Measurements from ENCODE around the gene ZNF732. TPM values are rescaled to one million over a fixed set of nuclear protein-coding genes. Genes with fewer than 3 reads are reported as not detected.
"Not testable (repeated sequence)": the region's sequence is repeated elsewhere in the genome, so short reads cannot be mapped to it uniquely, and the experiment has no call there.

The ZNF732 gene
- 1 to 10 TPM; 1.5 to 3.0 (median 2.1) TPM for polyA plus RNA-seq (ENCODE audit: insufficient read depth in 1 of 5, insufficient read length in 5 of 5, low replicate concordance in 1 of 5)
- long read RNA-seq, donor 1 = 0 reads
- long read RNA-seq, donor 2, partial matches to known transcripts = 0 of 1 reads
- long read RNA-seq, donor 2, other reads (novel, unspliced or antisense) = 0 of 1 reads
- long read RNA-seq, donor 3, partial matches to known transcripts = 0 of 1 reads
- long read RNA-seq, donor 3, other reads (novel, unspliced or antisense) = 0 of 1 reads
- long read RNA-seq, donor 4 = 0 reads
- long read RNA-seq, donor 5 = 0 reads
- long read RNA-seq, donor 6, partial matches to known transcripts = 0 of 1 reads
- long read RNA-seq, donor 6, other reads (novel, unspliced or antisense) = 0 of 1 reads
- long read RNA-seq, donor 7 = 0 reads
- long read RNA-seq, donor 8 = 0 reads

GRCh38 chr4:304969-305680 lies at the start of gene ZNF732:
Gene ZNF732 (minus strand): TSS chr4:305474. CDS start chr4:305310, 164 bp downstream.
- DNase-seq = peak; percentile 63 to 64

- DNase-seq = no peak
These were observed 34.7 kb upstream of the ZNF732 start for GRCh38 chr4:340011-340410.

- DNase-seq = no peak
These were observed 33.5 kb upstream of the ZNF732 start for GRCh38 chr4:338759-339097.

- DNase-seq = no peak
These were observed 32.9 kb upstream of the ZNF732 start for GRCh38 chr4:337932-338758.

- peak; percentile 97 to 98 for DNase-seq
These were observed 32.1 kb upstream of the ZNF732 start, which contains the start of gene ZNF141 for GRCh38 chr4:337143-337931. Gene ZNF141 (plus strand): TSS chr4:337814. CDS start chr4:337984, 170 bp downstream.

- DNase-seq = no peak
These were observed 31.5 kb upstream of the ZNF732 start for GRCh38 chr4:336893-337142.

GRCh38 chr4:336099-336892 lies 31.0 kb upstream of the ZNF732 start:
- DNase-seq = peak; percentile 14 to 21

- DNase-seq = no peak
These were observed 30.2 kb upstream of the ZNF732 start for GRCh38 chr4:335515-335914.

GRCh38 chr4:328729-329128 lies 23.5 kb upstream of the ZNF732 start:
- no peak for DNase-seq

GRCh38 chr4:314296-314903 lies 9.1 kb upstream of the ZNF732 start:
- no peak for DNase-seq

GRCh38 chr4:309807-310206 lies 4.5 kb upstream of the ZNF732 start:
- DNase-seq = no peak

- DNase-seq = no peak
These were observed 1.3 kb upstream of the ZNF732 start for GRCh38 chr4:306551-306961.

- not testable (repeated sequence) for DNase-seq
These were observed 758 bp downstream of the ZNF732 start for GRCh38 chr4:304516-304915.

- no peak for DNase-seq
These were observed 2.9 kb downstream of the ZNF732 start for GRCh38 chr4:302381-302780.

GRCh38 chr4:294732-295131 lies 10.5 kb downstream of the ZNF732 start:
- DNase-seq = no peak

- DNase-seq = no peak
These were observed 16.4 kb downstream of the ZNF732 start for GRCh38 chr4:288891-289290.

GRCh38 chr4:273309-274017 lies 31.8 kb downstream of the ZNF732 start:
- DNase-seq = no peak

- DNase-seq = no peak
These were observed 33.7 kb downstream of the ZNF732 start for GRCh38 chr4:271492-272103.

- not testable (repeated sequence) for DNase-seq
These were observed 46.0 kb downstream of the ZNF732 start for GRCh38 chr4:259240-259639.

All from right lung (tissue), 10 donors.